GM12878 (cell line): ENCODE data around the gene FABP6.

Experiments
- CTCF ChIP-seq, 3 experiments: IDR thresholded peaks in 2 of 3; conservative IDR thresholded peaks in 1 of 3; 2 replicates each; pipeline ENCODE4 v1.5.1; 2011; ENCODE audit warnings: low read depth in 3 of 3, low read length in 3 of 3, mild to moderate bottlenecking in 3 of 3, control low read depth in 2 of 3, moderate library complexity in 2 of 3, inconsistent platforms in 1 of 3, mixed read lengths in 1 of 3; ENCODE audit not compliant: control insufficient read depth in 2 of 3, insufficient read depth in 1 of 3; ENCODE audit errors: extremely low read depth in 1 of 3
- GABPA ChIP-seq: IDR thresholded peaks from 2 replicates; pipeline ENCODE4 v1.6.1; 2014; ENCODE audit warnings: antibody characterized with exemption, low read depth, mild to moderate bottlenecking, inconsistent platforms
- HDAC2 ChIP-seq: fragments of 200-600 bp; sonication (generic); IDR thresholded peaks from 2 replicates; pipeline ENCODE4 v1.6.1; 2017
- POLR2A ChIP-seq: IDR thresholded peaks from 2 replicates; pipeline ENCODE4 v1.6.1; 2011; ENCODE audit warnings: low read depth, mild to moderate bottlenecking, low read length
- REST ChIP-seq: IDR thresholded peaks from 2 replicates; pipeline ENCODE4 v1.6.1; 2012; ENCODE audit warnings: mild to moderate bottlenecking, low read depth, low read length
- ZNF274 ChIP-seq: IDR thresholded peaks from one replicate; pipeline ENCODE4 v1.8.0; 2011; ENCODE audit not compliant: insufficient read length, insufficient read depth

- TF ChIP-seq POLR2A (no peak), HDAC2 (no peak), GABPA (no peak), ZNF274 (no peak), REST (no peak), CTCF (IDR thresholded peaks at IDR 0.05 in 2 of 3, conservative IDR thresholded peaks at IDR 0.05 in 1 of 3; ENCODE audit: control insufficient read depth in 2 of 3, extremely low read depth in 1 of 3, insufficient read depth in 1 of 3, low read depth in 3 of 3, low read length in 3 of 3) (no peak)
Measured at GRCh38 chr5:160287378-160288051, 58.2 kb downstream of the FABP6 start.
